Left cardiac atrium (tissue), 4 donors: ENCODE results near the gene WDR45B. TPM values are rescaled to one million over a fixed set of nuclear protein-coding genes. Genes with fewer than 3 reads are reported as not detected.
"Not testable (repeated sequence)": the region's sequence is repeated elsewhere in the genome, so short reads cannot be mapped to it uniquely, and the experiment has no call there.

Experiments used
- ATAC-seq, 2 donors: fragments of 200-7000 bp; cut with Tn5 transposase; one replicate each; pipeline ENCODE4 v1.9.1; 2020; ENCODE audit warnings: mild to moderate bottlenecking in 2 of 2, moderate library complexity in 2 of 2
- DNase-seq: peaks from one replicate; pipeline ENCODE4 v3.0.0-alpha.2; 2020
- intact Hi-C, 2 donors: fragments of 100-400 bp; cut with DNase I; formaldehyde crosslinking; loops; one replicate each; pipeline versions ENCODE4 v1.14.1 to v1.15.1; 2022 to 2023
- total RNA-seq, 2 donors: library from RNA; stranded (reverse); fragmentation: NEBNext Ultra II Directional; extraction: Animal tissue kit (Norgen Biotek cat#: 25700); gene quantifications; one replicate each; pipeline ENCODE4 v1.2.1, GENCODE V29; 2021
- donor health status: DM: no; HTN: yes; CAD: no.
- donor health status: DM: no; HTN: yes; CAD: no; lungs with severe emphysema.
- donor health status: DM: yes; HTN: yes; CAD: no.
- donor health status: Dilated cardiomyopathy.

WDR45B gene
- total RNA-seq, 2 donors from 2014 or later, result 40.1 to 47.3 TPM

DNA sequence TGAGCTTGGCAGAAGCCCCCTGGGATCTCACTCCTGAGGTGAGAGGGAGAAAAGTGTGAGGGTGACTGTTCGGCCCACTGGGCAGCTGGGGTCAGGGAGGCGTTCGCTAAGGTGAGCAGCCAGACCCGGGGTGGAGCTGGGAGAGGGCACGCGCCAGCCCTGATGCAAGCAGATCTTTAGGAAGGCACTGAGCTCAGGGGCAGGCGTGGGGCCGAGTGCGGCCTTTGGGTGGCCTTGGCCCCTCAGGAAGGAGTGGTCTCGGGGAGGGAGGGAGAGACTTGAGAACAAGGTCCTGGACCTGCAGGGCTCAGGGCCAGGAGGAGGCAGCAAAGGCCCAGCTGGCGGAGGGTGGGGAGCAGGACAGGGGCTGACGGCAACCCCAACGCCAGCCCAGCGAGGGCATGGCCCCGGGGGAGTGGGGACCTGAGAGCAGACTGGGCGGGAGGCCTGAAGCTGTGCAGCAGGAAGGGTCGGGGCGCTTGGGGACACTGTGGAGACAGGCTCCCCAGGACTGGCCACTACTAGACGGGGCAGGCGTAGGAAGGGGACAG lies 14.5 kb upstream of the WDR45B start:
- ATAC-seq (no peak), DNase-seq (no peak)
- intact Hi-C loops, result no loop called here

DNA sequence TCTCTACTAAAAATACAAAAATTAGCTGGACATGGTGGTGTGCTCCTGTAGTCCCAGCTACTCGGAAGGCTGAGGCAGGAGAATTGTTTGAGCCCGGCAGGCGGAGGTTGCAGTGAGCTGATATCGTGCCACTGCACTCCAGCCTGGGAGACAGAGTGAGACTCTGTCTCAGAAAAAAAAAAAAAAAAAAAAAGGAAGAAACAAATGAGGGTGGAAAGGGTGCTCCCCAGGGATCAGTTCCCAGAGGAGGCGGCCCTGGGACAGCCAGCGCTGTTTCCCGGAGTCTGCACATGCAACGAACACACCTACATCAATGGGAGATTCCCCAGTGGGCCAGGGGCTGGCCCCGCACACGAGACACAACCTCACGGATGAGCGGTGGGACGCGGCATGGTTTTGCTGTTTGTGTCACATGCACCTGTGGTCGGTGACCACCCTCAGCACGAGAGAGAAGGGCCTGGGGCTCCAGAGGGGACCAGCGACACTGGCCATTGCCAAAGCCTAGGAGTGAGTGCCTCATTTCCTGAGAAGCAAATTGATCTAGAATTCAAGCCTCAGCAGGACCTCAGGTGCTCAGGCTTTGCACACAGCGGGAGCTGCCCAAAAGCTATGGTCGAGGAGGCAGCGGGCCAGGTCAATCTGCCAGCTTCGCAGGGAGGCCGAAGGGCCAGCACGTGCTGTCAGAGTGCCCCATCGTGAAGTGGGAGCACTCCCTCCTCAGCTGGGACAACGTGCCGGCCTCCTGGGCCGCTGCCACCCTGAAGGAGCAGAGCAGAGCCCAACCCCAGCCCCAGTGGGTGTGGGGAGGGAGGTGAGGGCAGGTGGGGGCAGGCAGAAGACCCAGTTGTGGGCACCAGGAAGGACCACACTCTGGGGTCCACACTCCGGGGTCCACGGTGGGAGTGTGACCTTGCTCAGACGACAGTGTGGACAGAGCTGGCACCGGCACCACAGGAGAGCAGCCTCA lies 13.8 kb upstream of the WDR45B start:
- no peak for DNase-seq
- intact Hi-C loops, result no loop called here
- no peak for ATAC-seq

DNA sequence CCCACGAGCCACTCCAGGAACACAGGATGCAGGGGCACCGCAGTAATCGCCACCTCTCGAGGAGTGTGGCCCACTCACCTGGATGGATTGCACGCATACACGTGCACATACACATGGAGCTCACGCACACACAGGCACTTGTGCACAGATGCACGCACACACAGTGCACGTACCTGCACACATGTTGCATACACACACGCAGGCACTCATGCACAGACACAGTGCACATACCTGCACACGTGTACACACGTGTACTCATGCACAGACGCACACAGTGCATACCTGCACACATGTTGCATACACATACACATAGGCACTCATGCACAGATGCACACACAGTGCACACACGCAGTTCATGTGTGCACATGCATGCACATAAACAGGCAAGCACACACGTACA lies 11.6 kb upstream of the WDR45B start:
- no peak for DNase-seq
- no peak for ATAC-seq
- intact Hi-C loops, result no loop called here

DNA sequence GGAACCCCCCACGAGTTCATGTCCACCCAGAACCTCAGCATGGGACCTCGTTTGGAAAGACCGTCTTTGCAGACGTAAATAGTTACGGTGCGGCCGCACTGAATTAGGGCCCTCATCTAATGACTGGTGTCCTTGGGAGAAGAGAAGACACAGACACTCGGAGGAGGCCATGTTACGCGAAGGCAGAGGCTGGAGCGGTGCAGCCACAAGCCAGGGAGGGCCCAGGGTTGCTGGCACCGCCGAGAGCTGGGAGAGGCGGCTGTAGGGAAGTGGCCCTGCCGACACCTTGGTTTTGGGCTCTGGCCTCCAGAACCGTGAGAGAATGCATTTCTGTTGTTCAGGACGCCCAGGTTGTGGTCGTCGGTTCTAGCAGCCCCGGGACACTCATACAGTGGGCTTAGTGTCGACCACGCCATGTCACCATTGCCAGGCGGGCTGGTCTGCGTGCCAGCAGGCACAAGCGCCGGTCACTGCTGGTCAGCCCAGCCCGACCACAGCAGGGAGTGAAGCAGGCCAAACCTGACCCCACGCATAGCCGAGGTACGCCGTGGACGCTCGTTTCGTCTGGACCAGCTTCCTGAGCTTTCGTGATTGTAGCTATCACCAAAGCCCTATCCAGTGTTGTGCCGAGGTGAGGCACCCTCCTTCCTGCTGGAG lies 10.7 kb upstream of the WDR45B start:
- intact Hi-C loops, result no loop called here
- no peak for DNase-seq
- no peak for ATAC-seq

GRCh38 chr17:82658331-82658730 lies 10.1 kb upstream of the WDR45B start:
- ATAC-seq (no peak), DNase-seq (no peak)
- intact Hi-C loops, result no loop called here

DNA sequence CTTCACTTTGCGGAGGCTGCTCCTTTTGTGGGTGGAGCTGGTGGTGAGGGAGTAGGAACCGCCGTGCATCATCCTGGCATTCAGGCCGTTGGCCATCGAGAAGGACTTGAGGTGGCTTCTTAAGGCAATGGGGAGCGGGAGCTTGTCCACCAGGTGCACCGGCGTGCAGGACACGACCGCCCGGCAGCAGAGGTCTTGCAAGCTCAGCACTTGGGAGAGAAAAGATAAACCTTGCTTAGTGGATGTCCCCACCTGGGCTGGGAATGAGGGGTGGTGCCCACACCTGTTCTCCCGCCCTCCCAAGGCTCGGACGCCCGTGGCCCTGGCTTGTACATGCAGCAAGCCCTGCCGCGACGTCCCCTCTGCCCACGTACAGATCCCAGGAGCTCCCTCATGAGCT lies 9.7 kb upstream of the WDR45B start:
- intact Hi-C loops, result no loop called here
- no peak for ATAC-seq
- no peak for DNase-seq

DNA sequence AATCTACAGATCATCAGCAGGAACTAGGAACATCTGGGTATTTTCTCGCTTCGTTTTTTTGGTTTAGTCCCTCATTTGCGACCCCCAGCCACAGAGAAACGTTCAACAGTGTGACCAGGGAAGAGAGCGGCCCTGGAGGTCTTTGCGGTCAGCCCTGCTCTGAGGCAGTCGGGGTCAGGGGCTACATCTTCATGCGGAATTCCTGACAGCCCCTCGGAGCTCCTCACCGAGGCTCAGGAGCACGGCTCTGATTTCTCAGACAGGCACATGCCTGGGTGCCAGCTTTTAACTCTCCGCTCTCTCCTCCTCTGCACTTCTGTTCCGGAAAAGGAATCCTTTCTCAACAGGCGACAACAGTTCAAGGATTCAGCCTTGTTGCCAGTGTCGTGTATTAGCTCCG lies 8.0 kb upstream of the WDR45B start:
- DNase-seq, result no peak
- intact Hi-C loops, result no loop called here

DNA sequence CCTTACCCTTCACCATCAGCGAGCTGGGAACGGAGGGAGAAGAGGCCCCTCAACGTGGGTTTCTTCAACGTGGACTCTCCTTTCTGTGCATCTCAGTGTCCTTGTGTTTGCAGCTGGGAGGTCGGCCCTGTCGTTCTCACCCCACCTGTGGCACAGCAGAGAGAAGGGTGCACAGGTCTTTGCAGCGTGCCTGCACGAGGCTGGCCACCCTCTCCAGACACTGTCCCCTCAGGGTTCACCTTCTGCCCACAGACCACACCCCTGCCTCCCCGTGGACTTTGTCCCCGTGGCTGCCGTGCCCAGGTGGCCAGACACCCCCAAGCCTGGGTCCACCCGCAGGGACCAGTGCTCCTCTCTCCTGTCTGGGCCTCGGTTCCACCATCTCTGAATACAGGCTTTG lies 7.3 kb upstream of the WDR45B start:
- no peak for DNase-seq
- no peak for ATAC-seq
- intact Hi-C loops, result no loop called here

More for the DNA sequence above, 8.0 kb upstream of the WDR45B start:
- no peak for ATAC-seq

DNA sequence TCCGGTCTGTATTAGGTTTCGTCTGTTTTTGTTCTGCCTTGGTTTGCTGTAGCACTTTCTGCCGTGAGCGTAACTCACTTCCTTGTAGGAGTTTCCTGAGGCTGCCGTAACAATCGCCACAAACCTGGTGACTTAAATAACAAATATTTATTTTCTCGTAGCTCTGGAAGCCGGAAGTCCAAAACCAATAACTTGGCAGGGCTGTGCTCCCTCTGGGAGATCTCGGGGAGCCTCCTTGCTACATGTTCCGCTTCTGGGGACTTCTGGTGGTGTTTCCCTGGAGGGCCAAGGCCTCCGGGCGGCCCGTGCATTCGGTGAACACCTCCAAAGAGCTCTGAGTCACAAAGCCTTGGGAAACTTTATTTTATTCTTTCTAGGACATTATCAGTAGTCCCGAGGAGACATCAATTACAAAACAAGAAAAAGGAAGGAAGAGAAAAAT lies 6.8 kb upstream of the WDR45B start:
- DNase-seq (no peak), ATAC-seq (no peak)
- intact Hi-C loops, result no loop called here

- ATAC-seq, intact Hi-C loops, DNase-seq: not testable (repeated sequence)
Observed at GRCh38 chr17:82654611-82655010, 6.4 kb upstream of the WDR45B start.

- DNase-seq, result no peak
- no peak for ATAC-seq
- intact Hi-C loops, result no loop called here
Observed at GRCh38 chr17:82653651-82654528, 5.6 kb upstream of the WDR45B start.

DNA sequence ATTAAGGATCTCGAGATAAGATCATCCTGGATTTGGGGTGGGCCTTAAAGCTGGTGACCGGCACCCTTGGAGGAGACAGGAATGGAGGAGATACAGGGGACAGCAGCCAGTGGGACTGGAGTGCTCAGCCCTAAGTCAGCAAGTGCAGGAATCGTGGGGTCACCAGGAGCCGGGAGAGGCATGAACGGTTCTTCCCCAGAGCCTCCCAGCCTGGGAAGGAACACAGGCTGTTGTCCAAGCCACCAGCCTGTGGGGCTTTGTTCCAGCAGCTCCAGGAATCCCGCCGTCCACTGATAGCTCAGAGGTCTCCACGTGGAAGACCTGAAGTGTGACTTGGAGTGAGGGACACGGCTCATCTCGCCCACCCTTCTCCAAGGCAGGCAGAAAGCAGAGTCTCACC lies 2.5 kb upstream of the WDR45B start:
- intact Hi-C loops, result no loop called here
- DNase-seq (no peak), ATAC-seq (no peak)

- ATAC-seq, result no peak
- intact Hi-C loops, result no loop called here
- no peak for DNase-seq
Observed at GRCh38 chr17:82649501-82650261, 1.4 kb upstream of the WDR45B start.

DNA sequence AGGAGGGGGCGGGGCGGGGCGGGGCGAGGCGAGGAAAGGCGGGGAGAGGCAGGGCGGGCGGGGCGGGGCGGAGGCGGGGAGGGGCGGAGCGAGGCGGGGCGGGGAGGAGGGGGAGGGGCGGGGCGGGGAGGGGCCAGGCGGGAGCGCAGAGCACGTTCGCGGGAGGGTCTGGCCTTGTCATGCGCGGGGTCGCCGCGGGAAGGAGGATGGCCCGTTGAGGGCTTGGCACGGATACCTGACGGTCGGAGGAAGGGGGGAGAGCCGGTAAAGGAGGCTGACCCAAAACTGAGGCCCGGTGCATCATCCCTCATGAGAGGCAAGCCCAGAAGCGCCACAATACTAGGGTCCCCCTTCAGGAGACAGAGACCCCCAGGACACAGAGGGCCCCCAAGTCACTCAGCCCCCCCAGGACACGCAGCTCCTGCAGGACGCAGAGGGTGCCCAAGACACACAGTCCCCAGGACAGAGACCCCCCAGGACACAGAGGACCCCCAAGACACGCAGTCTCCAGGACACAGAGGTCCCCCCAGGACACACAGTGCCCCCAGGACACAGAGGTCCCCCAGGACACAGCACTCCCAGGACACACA lies 593 bp upstream of the WDR45B start:
- ATAC-seq (peak; percentile 24 to 34), DNase-seq (peak; percentile 72)
- intact Hi-C loops, result no loop called here

GRCh38 chr17:82647593-82648164 lies 565 bp downstream of the WDR45B start:
- ATAC-seq (peak; percentile 48 to 60), DNase-seq (peak; percentile 55)
- intact Hi-C loops, result no loop called here

DNA sequence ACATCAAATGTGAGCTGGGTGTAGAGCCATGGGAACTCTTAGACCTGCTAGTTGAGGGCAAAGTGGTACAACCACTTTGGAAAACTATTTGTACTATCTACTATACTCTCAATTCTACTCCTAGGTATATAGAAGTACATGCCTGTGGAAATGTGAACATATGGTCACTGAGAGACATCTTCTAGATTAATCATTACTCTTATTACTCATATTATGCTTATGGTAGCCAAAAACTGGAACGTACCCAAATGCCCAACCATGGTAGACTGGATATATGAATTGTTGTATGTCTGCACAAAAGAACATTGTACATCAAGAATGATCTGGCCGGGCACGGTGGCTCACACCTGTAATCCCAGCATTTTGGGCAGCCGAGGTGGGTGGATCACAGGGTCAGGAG lies 2.7 kb downstream of the WDR45B start:
- DNase-seq, result no peak
- intact Hi-C loops, result no loop called here
- no peak for ATAC-seq

DNA sequence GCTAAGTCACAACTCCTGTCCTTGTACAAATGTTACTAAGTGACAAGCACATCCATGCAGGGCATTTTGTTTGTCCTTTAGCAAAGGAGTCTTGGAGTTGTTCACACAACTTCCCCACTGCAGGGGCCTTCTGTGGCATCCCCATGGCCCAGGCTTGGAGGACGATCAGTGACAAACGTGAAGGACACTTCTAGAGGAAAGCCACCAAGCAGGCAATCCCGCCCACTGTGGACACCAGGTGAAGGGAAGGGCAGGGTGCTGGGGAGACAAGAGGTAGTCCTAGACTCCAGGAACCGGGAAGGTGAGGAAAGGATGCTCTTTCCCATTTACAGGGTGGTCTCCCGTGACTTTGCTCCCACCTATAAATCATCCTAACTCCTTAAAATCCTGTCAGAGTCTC lies 4.1 kb downstream of the WDR45B start:
- no peak for DNase-seq
- intact Hi-C loops, result no loop called here
- no peak for ATAC-seq

- intact Hi-C loops, result no loop called here
- DNase-seq, result no peak
- no peak for ATAC-seq
Observed at GRCh38 chr17:82642022-82642421, 6.2 kb downstream of the WDR45B start.
